Thyroid gland (tissue), 4 donors: Measurements from ENCODE around the gene FOXS1. TPM values are rescaled to one million over a fixed set of nuclear protein-coding genes. Genes with fewer than 3 reads are reported as not detected.

Source experiments
- DNase-seq, 2 donors: peaks; one replicate each; pipeline ENCODE4 v3.0.0-alpha.2; 2019
- H3K27ac ChIP-seq, 3 donors: fragments of 200-600 bp; sonication (generic); 1 replicate in 2 of 3; 2 replicates in 1 of 3; pipeline ENCODE4 v1.5.1; 2016 to 2019; ENCODE audit warnings: mild to moderate bottlenecking in 1 of 3, moderate library complexity in 1 of 3
- H3K27me3 ChIP-seq: fragments of 200-600 bp; sonication (generic); one replicate; pipeline ENCODE4 v1.5.1; 2019
- H3K36me3 ChIP-seq, 2 donors: fragments of 200-600 bp; sonication (generic); one replicate each; pipeline ENCODE4 v1.5.1; 2016 to 2019
- H3K4me1 ChIP-seq, 2 donors: fragments of 200-600 bp; sonication (generic); one replicate each; pipeline ENCODE4 v1.5.1; 2017 to 2019
- H3K4me3 ChIP-seq, 3 donors: fragments of 200-600 bp; sonication (generic); replicated peaks in 1 of 3; 1 replicate in 2 of 3; 2 replicates in 1 of 3; pipeline ENCODE4 v1.5.1; 2016; ENCODE audit warnings: mild to moderate bottlenecking in 1 of 3
- H3K9me3 ChIP-seq: fragments of 200-600 bp; sonication (generic); one replicate; pipeline ENCODE4 v1.5.1; 2017
- POLR2A ChIP-seq, 2 donors: fragments of 450-650 bp; IDR thresholded peaks; one replicate each; pipeline ENCODE4 v1.6.1; 2017; ENCODE audit warnings: antibody characterized with exemption in 2 of 2, mild to moderate bottlenecking in 2 of 2, moderate library complexity in 1 of 2
- WGBS, 2 donors: methylation state at CpG; one replicate each; pipeline ENCODE4 v1.1.5; 2017; 5-methylcytosine and 5-hydroxymethylcytosine counted together
- intact Hi-C: fragments of 100-400 bp; cut with DNase I; formaldehyde crosslinking; loops from one replicate; pipeline ENCODE4 v1.15.1; 2023
- total RNA-seq, 4 donors: library from RNA; depleted of rRNA; stranded (reverse); fragments of >200 nt; gene quantifications; one replicate each; pipeline ENCODE4 v1.2.3, GENCODE V29; 2016
- TF ChIP-seq, protein P1 (sequence below), 6 experiments: fragments of 200-600 bp in 3 of 6; fragments of 450-650 bp in 3 of 6; sonication (generic) in 3 of 6; IDR thresholded peaks; one replicate each; pipeline ENCODE4 v1.5.1; 2016 to 2019; ENCODE audit warnings: antibody characterized with exemption in 6 of 6, mild to moderate bottlenecking in 2 of 6, inconsistent platforms in 1 of 6, moderate library complexity in 1 of 6

The FOXS1 gene
- total RNA-seq, 4 donors from 2014 or later, result 0.44 to 1.0 TPM; not detected in 2

DNA sequence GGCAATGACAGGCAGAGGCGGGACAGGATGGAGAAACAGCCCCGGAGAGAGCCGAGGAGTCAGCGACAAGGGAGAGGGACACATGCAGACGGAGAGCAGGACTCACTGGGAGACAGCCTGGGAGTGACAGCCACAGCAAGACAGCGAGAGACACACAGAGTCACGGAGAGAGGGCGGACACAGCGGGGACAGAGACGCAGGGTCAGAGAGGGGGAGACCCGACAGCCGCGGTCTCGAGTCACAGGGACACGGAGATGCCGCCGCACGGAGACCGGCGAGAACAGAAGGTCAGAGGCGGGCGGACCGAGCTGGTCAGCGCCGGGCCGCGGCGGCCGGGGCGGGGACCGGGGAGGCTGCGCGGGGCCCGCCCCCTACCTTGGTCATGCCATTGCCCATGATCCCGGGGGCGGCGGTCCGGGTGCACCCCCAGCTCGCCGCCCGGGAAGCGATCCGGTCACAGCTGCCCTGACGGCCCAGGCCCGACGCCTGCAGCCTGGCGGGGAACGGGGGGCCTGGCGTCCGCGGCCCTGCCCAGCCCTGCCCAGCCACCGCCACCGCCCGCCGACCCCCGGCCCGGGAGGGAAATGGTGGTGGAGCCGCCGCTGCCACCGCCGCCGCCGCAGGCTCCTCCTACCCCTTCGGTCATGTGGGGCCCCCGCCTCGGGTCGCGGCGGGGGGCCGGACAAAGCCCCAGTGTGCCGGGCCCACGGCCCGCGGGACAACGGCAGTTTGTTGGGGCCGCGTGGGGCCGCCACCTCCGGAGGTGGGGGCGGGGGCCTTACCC lies 24.7 kb upstream of the FOXS1 start, which contains the start of the genes DUSP15 and TTLL9:
TSS of gene DUSP15 (minus strand) at position 586 of the 784 bp plus-strand sequence. CDS start at position 396, 190 bp downstream.
TSS of gene TTLL9 (plus strand) at position 693 of the 784 bp plus-strand sequence. CDS start 493 bp downstream, outside the sequence.
- Histone ChIP-seq H3K36me3 (no peaks in the 10 kb centered on the region), H3K4me1 (peaks cover 17 to 32% of the 10 kb centered on the region in 2 donors), H3K9me3 (no peaks in the 10 kb centered on the region), H3K4me3 (peak within 1 kb of the TSS; percentile 43 to 78 (median 76)), H3K27ac (peak within 1 kb of the TSS; percentile 38 to 75 (median 59)), H3K27me3 (no peaks in the 10 kb centered on the region)
- WGBS, 2 donors, result 0 to 3% methylated on average over 21 to 30 of the region's 80 CpGs
- peak in 1 of 2 donors; percentile 58 for TF ChIP-seq POLR2A (IDR thresholded peaks at IDR 0.05)
- TF ChIP-seq, protein P1, sequence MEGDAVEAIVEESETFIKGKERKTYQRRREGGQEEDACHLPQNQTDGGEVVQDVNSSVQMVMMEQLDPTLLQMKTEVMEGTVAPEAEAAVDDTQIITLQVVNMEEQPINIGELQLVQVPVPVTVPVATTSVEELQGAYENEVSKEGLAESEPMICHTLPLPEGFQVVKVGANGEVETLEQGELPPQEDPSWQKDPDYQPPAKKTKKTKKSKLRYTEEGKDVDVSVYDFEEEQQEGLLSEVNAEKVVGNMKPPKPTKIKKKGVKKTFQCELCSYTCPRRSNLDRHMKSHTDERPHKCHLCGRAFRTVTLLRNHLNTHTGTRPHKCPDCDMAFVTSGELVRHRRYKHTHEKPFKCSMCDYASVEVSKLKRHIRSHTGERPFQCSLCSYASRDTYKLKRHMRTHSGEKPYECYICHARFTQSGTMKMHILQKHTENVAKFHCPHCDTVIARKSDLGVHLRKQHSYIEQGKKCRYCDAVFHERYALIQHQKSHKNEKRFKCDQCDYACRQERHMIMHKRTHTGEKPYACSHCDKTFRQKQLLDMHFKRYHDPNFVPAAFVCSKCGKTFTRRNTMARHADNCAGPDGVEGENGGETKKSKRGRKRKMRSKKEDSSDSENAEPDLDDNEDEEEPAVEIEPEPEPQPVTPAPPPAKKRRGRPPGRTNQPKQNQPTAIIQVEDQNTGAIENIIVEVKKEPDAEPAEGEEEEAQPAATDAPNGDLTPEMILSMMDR (IDR thresholded peaks at IDR 0.05), result no peak
- peak; percentile 70 to 71 for DNase-seq
- intact Hi-C loops, result no loop called here

DNA sequence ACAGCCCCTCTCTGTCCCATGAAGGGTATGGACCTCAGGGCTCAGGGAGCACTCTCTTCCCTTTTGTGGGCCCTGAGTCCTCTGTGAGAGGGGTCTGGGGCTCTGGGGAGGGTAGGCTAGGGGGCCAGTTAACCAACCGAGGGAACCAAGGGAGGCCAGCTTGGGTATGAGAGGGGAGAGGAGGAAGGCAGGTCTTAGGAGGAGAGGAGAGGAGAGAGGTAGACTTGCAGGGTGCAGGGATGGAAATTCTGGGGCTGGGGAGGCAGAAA lies 24.2 kb upstream of the FOXS1 start:
- DNase-seq, result no peak
- Histone ChIP-seq H3K27me3 (no peaks in the 10 kb centered on the region), H3K36me3 (no peaks in the 10 kb centered on the region), H3K9me3 (no peaks in the 10 kb centered on the region), H3K27ac (peak overlapping the region in 1 of 3 donors; percentile 59), H3K4me1 (peaks cover 17 to 28% of the 10 kb centered on the region in 2 donors), H3K4me3 (peak overlapping the region in 2 of 3 donors; percentile 76 to 78)
- TF ChIP-seq, protein P1 (IDR thresholded peaks at IDR 0.05), result no peak
- TF ChIP-seq POLR2A (IDR thresholded peaks at IDR 0.05), result no peak
- intact Hi-C loops, result no loop called here
- 0% methylated on average over 1 of the region's 1 CpG for WGBS, 2 donors

DNA sequence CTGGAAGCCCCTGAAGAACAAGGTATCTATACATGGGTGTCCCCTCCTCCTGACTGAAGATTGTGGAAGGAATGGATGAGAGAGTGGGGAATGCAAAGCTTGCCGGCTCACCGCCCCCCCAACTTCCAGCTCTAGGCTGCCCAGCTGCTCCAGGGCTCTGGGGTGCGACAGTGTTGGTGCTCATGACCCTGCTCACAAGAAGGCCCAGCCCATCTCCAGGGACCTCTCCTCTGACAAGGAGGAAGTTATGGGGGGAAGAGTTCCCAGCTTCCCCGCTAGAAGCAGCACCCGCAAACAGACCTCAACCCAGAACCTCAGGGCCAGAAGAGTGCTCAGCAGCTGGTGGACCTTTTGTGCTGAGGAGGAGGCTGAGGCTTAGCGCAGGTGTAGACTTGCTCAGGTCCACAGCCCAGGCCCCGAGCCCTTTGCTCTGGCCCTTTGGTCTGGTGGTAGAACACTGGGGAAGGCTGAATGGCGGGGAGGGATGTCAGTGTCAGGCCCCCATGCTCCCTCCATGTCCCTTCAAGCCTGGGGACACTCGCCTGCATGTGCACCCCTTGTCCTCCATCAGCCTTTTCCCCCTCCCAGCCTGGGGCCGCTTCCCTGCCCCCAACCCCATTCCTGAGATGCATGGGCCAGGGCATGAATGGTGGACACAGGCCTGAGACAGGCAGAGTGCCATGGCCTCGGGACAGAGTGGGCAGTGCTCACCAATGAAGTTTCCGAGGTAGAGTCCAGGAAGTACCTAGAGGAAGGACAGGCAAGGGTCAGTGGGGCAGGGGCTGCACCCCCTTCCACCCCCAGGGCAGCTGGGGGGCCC lies 23.7 kb upstream of the FOXS1 start:
- Histone ChIP-seq H3K9me3 (no peaks in the 10 kb centered on the region), H3K27me3 (no peaks in the 10 kb centered on the region), H3K36me3 (no peaks in the 10 kb centered on the region), H3K4me3 (peak overlapping the region in 1 of 3 donors; percentile 76), H3K4me1 (peaks cover 17 to 28% of the 10 kb centered on the region in 2 donors), H3K27ac (peak overlapping the region in 1 of 3 donors; percentile 59)
- intact Hi-C loops, result no loop called here
- DNase-seq, result no peak
- whole genome bisulfite sequencing, 2 donors, result 72 to 75% methylated on average over 10 of the region's 12 CpGs
- TF ChIP-seq POLR2A (IDR thresholded peaks at IDR 0.05), result no peak
- TF ChIP-seq, protein P1 (IDR thresholded peaks at IDR 0.05), result no peak

DNA sequence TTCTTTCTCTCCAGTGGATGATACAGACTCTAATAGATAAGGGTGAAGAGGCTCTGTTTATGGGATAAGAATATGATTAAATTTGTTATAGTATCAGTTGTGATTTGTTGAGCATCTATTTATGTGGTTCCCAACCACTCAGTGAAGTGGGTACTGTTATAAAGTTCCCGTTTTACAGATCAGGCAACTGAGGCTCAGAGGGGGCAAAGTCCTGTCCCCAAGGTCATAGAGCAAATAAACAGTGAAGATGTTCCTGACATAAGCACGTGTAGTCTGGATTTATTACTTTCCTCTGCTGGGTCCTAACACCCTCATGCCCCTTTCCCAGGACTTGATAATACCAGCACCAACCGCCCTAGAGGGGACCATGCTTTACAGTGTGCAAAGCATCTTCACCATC lies 20.8 kb upstream of the FOXS1 start:
- no peak for TF ChIP-seq POLR2A (IDR thresholded peaks at IDR 0.05)
- Histone ChIP-seq H3K9me3 (no peaks in the 10 kb centered on the region), H3K27me3 (no peaks in the 10 kb centered on the region), H3K4me1 (peaks cover 18 to 26% of the 10 kb centered on the region in 2 donors), H3K36me3 (no peaks in the 10 kb centered on the region), H3K27ac (no peak overlapping the region), H3K4me3 (no peak overlapping the region)
- no peak for DNase-seq
- whole genome bisulfite sequencing, 2 donors, result 67 to 75% methylated on average over 3 of the region's 3 CpGs
- intact Hi-C loops, result no loop called here

DNA sequence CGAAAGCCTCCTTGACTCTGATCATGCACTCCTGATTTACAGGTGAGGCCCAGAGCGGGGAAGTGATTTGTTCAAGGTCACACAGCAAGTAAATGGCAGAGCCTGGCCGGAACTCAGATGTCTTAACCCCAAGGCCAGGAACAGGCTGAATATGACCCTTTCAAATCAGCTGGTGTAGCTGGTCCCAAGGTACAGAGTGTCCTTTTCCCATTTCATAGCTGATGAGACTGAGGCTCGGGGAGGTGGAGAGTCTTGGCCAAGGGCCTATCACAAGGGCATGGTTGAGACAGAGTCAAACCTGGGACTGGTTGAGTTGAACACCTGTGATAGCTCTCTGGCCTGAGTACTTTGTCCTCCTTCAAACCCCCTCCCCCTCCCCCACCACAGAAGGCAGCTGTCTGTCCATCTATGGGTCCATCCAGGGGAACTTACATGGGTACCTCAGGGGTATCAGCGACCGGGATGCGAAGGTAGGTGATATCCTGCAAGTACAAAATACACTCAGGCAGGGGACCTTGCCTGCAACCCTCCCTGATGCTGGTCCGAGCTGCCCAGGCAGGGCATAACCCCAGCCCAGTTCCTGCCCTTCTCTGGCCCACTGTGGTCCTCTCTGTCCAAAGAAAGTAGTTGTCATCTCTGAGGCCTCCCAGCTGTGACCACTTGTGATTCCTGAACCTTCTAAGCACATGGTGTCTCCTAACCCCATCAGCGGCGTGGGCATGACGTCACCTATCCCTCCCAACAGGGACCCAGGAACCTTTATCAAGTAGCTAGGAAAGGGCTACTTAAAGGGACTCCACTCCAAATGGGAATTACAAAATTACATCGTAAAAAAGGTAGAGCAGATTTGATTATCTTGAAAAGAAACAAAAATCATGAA lies 19.4 kb upstream of the FOXS1 start:
- Histone ChIP-seq H3K4me1 (peaks cover 20 to 31% of the 10 kb centered on the region in 2 donors), H3K36me3 (no peaks in the 10 kb centered on the region), H3K4me3 (no peak overlapping the region), H3K27me3 (no peaks in the 10 kb centered on the region), H3K9me3 (no peaks in the 10 kb centered on the region), H3K27ac (no peak overlapping the region)
- intact Hi-C loops, result no loop called here
- no peak for DNase-seq
- WGBS, 2 donors, result 85 to 86% methylated on average over 11 to 12 of the region's 12 CpGs
- TF ChIP-seq, protein P1 (IDR thresholded peaks at IDR 0.05), result no peak
- TF ChIP-seq POLR2A (IDR thresholded peaks at IDR 0.05), result no peak
